Prostate gland (tissue), 2 donors: Measurements from ENCODE around the gene STAC2. TPM values are rescaled to one million over a fixed set of nuclear protein-coding genes. Genes with fewer than 3 reads are reported as not detected.
"Not testable (repeated sequence)": the region's sequence is repeated elsewhere in the genome, so short reads cannot be mapped to it uniquely, and the experiment has no call there.

Experiments
- DNase-seq: peaks from one replicate; pipeline ENCODE4 v3.0.0-alpha.2; 2019; ENCODE audit warnings: low spot score
- H3K27ac ChIP-seq, 2 donors: fragments of 200-600 bp; sonication (generic); 2 replicates each; pipeline ENCODE4 v1.5.1; 2017 to 2019
- H3K27me3 ChIP-seq: fragments of 200-600 bp; sonication (generic); replicated peaks from 2 replicates; pipeline ENCODE4 v1.5.1; 2019; ENCODE audit not compliant: insufficient read depth
- H3K36me3 ChIP-seq, 2 donors: fragments of 200-600 bp; sonication (generic); 1 replicate in 1 of 2; 2 replicates in 1 of 2; pipeline versions ENCODE4 v1.5.1 to v1.8.1; 2017 to 2019
- H3K4me1 ChIP-seq: fragments of 200-600 bp; sonication (generic); replicated peaks from 2 replicates; pipeline ENCODE4 v1.5.1; 2019
- H3K4me3 ChIP-seq, 2 donors: fragments of 200-600 bp; sonication (generic); 2 replicates each; pipeline ENCODE4 v1.5.1; 2017 to 2019
- H3K9me3 ChIP-seq: fragments of 200-600 bp; sonication (generic); 2 replicates; pipeline ENCODE4 v1.5.1; 2017
- POLR2A ChIP-seq: fragments of 450-650 bp; IDR thresholded peaks from one replicate; pipeline ENCODE4 v1.6.1; 2016; ENCODE audit warnings: antibody characterized with exemption, mild to moderate bottlenecking
- POLR2AphosphoS5 ChIP-seq: sonication (generic); formaldehyde crosslinking; IDR thresholded peaks from one replicate; pipeline ENCODE4 v1.6.1; 2017; ENCODE audit warnings: antibody characterized with exemption
- WGBS: methylation state at CpG from one replicate; pipeline ENCODE4 v1.1.5; 2018; 5-methylcytosine and 5-hydroxymethylcytosine counted together
- intact Hi-C: fragments of 100-400 bp; cut with DNase I; formaldehyde crosslinking; loops from one replicate; pipeline ENCODE4 v1.14.2; 2022
- total RNA-seq, 2 donors: library from RNA; depleted of rRNA; stranded (reverse); fragments of >200 nt; gene quantifications; one replicate each; pipeline ENCODE4 v1.1.0, GENCODE V29; 2016
- TF ChIP-seq, protein P1 (sequence below), 4 experiments: fragments of 200-600 bp in 2 of 4; fragments of 450-650 bp in 2 of 4; sonication (generic) in 2 of 4; IDR thresholded peaks; 1 replicate in 3 of 4; 2 replicates in 1 of 4; pipeline ENCODE4 v1.5.1; 2016 to 2019; ENCODE audit warnings: antibody characterized with exemption in 4 of 4, mild to moderate bottlenecking in 2 of 4, moderate library complexity in 2 of 4

The STAC2 gene
- total RNA-seq, 2 donors from 2014 or later: 3.9 to 4.8 TPM

- Histone ChIP-seq H3K9me3 (no peaks in the 10 kb centered on the region), H3K36me3 (no peaks in the 10 kb centered on the region), H3K27ac (no peak overlapping the region), H3K4me3 (no peak overlapping the region), H3K4me1 (no peaks in the 10 kb centered on the region), H3K27me3 (no peaks in the 10 kb centered on the region)
- no peak for DNase-seq
- TF ChIP-seq POLR2A (no peak), POLR2AphosphoS5 (no peak)
- TF ChIP-seq, protein P1, sequence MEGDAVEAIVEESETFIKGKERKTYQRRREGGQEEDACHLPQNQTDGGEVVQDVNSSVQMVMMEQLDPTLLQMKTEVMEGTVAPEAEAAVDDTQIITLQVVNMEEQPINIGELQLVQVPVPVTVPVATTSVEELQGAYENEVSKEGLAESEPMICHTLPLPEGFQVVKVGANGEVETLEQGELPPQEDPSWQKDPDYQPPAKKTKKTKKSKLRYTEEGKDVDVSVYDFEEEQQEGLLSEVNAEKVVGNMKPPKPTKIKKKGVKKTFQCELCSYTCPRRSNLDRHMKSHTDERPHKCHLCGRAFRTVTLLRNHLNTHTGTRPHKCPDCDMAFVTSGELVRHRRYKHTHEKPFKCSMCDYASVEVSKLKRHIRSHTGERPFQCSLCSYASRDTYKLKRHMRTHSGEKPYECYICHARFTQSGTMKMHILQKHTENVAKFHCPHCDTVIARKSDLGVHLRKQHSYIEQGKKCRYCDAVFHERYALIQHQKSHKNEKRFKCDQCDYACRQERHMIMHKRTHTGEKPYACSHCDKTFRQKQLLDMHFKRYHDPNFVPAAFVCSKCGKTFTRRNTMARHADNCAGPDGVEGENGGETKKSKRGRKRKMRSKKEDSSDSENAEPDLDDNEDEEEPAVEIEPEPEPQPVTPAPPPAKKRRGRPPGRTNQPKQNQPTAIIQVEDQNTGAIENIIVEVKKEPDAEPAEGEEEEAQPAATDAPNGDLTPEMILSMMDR (IDR thresholded peaks at IDR 0.05): no peak
- intact Hi-C loops: no loop called here
- 90% methylated on average over 5 of the region's 5 CpGs for WGBS
These were observed 53.8 kb downstream of the STAC2 start for GRCh38 chr17:39171933-39172332.

GRCh38 chr17:39170558-39170957, 55.2 kb downstream of the STAC2 start:
- H3K9me3 ChIP-seq: no peaks in the 10 kb centered on the region
- no peaks in the 10 kb centered on the region for H3K27me3 ChIP-seq
- H3K4me3 ChIP-seq: no peak overlapping the region
- H3K36me3 ChIP-seq: no peaks in the 10 kb centered on the region
- TF ChIP-seq, protein P1 (IDR thresholded peaks at IDR 0.05): no peak
- H3K27ac ChIP-seq: no peak overlapping the region
- WGBS: 84% methylated on average over 6 of the region's 6 CpGs
- intact Hi-C loops: no loop called here
- H3K4me1 ChIP-seq: no peaks in the 10 kb centered on the region
- DNase-seq: no peak

DNA sequence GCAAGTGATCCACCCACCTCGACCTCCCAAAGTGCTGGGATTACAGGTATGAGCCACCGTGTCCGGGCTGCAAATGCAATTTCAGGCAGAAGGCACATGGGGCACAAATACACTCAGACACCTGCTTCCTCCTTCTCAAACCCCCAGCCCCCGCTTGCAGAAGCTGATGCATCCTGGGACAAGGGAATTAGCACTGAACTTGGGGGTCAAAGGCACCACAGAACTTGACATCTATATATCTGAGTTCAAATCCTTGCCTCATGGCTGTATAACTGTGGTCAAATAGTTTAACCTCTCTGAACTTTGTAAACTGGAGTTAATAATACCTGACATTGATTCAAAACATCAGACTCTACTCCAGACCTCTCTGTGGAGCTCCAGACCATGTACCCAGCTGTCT, 55.6 kb downstream of the STAC2 start:
- Histone ChIP-seq H3K4me3 (no peak overlapping the region), H3K9me3 (no peaks in the 10 kb centered on the region), H3K27me3 (no peaks in the 10 kb centered on the region), H3K36me3 (no peaks in the 10 kb centered on the region), H3K27ac (no peak overlapping the region), H3K4me1 (no peaks in the 10 kb centered on the region)
- intact Hi-C loops: no loop called here
- TF ChIP-seq, protein P1 (IDR thresholded peaks at IDR 0.05): no peak
- TF ChIP-seq POLR2AphosphoS5 (no peak), POLR2A (no peak)
- no peak for DNase-seq
- 73% methylated on average over 4 of the region's 4 CpGs for WGBS

DNA sequence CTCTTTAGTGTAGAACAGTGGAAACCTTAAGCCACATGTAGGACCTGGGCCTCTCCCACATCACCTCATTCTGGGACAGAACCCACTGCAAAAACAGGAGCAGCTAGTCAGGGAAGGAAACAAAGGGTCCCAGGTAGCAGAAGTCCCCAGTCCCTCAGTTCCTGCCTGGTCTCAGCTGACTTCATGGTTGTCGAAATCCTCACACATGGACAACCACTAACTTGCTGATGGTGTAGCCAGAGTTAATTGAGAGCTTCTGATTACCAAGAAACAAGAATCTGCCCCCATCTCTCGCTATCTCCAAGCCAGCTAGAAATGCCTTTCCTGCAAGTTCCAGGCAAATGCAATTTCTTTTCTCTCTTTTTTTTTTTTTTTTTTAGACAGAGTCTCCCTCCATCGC, 56.2 kb downstream of the STAC2 start:
- intact Hi-C loops: no loop called here
- WGBS: 85% methylated on average over 3 of the region's 3 CpGs

DNA sequence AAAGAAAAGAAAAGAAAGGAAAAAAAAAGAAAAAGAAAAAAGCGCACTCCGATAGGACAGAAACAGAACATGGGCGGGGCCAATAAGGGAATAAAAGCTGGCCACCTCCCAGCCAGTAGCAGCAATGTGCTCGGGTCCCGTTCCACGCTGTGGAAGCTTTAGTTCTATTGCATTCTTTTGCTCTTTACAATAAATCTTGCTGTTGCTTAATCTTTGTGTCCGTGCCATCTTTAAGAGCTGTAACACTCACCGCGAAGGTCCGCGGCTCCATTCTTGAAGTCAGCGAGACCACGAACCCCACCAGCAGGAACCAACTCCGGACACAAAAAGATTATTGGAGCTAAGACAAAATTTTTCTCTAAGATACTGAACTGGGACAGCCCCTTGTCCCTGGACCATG, 56.6 kb downstream of the STAC2 start:
- no peak overlapping the region for H3K27ac ChIP-seq
- no peak overlapping the region for H3K4me3 ChIP-seq
- no peak for DNase-seq
- H3K36me3 ChIP-seq: no peaks in the 10 kb centered on the region
- no peaks in the 10 kb centered on the region for H3K9me3 ChIP-seq
- H3K27me3 ChIP-seq: no peaks in the 10 kb centered on the region
- TF ChIP-seq, protein P1 (IDR thresholded peaks at IDR 0.05): no peak
- TF ChIP-seq POLR2A: no peak
- no peak for TF ChIP-seq POLR2AphosphoS5
- intact Hi-C loops: no loop called here
- H3K4me1 ChIP-seq: no peaks in the 10 kb centered on the region
- WGBS: 77% methylated on average over 14 of the region's 14 CpGs

More for the DNA sequence above, 56.2 kb downstream of the STAC2 start:
- no peak overlapping the region for H3K27ac ChIP-seq
- H3K9me3 ChIP-seq: no peaks in the 10 kb centered on the region
- no peaks in the 10 kb centered on the region for H3K4me1 ChIP-seq
- no peak for DNase-seq
- TF ChIP-seq, protein P1 (IDR thresholded peaks at IDR 0.05): no peak
- TF ChIP-seq POLR2A (no peak), POLR2AphosphoS5 (no peak)
- no peaks in the 10 kb centered on the region for H3K36me3 ChIP-seq
- H3K4me3 ChIP-seq: no peak overlapping the region
- no peaks in the 10 kb centered on the region for H3K27me3 ChIP-seq

GRCh38 chr17:39168503-39168902, 57.2 kb downstream of the STAC2 start:
- H3K36me3 ChIP-seq, DNase-seq, intact Hi-C loops, H3K4me1 ChIP-seq, H3K27ac ChIP-seq, H3K27me3 ChIP-seq, H3K9me3 ChIP-seq, H3K4me3 ChIP-seq: not testable (repeated sequence)
- WGBS: 95% methylated on average over 10 of the region's 10 CpGs
